Raji (cell line): ENCODE results near the gene CTNNA1.

ENCODE experiments used
- POLR2A ChIP-seq: IDR thresholded peaks from 2 replicates; pipeline ENCODE4 v1.6.1; 2011; ENCODE audit warnings: low read depth, low read length, control low read depth; ENCODE audit not compliant: insufficient read depth

The CTNNA1 gene

DNA sequence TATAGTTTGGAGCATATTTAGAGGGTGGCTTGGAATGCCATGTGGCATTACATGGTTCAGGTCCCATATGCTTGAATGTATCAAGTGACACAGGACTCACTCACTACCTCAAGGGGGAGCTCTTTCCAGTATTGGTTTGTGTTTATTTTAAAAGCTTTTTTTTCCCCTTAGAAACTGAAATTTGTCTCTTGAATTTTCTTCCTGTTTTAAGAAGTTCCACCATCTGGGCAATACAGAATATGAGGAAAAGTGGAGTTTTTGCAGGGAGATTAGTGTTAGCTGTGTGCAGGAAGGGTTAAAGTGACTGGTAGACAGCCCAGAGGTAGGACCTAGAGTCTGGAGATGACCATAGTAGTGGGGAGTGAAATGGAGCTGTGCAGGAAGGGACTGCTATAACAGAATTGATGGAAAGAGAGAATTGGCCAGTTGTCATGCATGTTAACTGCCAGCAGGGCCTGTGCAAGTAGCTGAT is 36.6 kb downstream of the CTNNA1 start:
- TF ChIP-seq POLR2A, result no peak

DNA sequence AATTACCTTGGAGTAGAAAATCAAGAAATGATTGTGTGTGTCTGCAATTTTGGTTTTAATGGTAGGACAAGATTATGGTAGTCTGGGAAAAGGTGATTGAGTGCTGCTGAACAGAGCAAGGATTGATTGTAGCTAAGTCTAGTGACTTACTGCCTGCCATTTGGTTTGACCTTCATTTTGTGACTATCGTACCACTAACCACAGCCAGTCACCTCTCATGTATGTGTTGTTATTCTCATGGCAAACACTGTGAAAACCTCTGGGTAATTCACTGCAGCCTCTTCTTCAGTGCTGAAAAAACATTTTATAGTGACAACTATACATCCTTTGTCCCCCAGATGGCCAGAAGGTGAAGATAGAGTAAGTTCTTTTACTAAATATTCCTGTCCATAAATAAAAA is 37.5 kb downstream of the CTNNA1 start:
- TF ChIP-seq POLR2A, result no peak

GRCh38 chr5:138792195-138792790 is 39.1 kb downstream of the CTNNA1 start:
- no peak for TF ChIP-seq POLR2A

- no peak for TF ChIP-seq POLR2A
Measured at GRCh38 chr5:138793575-138793974, 40.4 kb downstream of the CTNNA1 start.

DNA sequence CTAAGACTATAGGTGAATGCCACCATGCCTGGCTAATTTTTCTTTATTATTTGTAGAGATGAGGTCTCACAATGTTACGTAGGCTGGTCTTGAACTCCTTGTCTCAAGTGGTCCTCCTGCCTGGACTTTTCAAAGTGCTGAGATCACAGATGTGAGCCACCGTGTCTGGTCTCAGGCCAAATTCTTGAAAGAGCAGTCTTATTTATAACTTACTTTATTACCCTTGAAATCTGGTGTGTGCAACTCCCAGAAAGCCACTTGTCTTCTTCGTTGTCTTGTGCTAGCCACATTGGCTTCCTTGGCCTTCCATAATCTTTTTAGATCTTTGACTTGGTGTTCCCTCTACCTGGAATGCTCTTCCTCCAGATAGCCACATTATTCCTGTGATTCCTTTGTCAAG is 50.1 kb downstream of the CTNNA1 start:
- no peak for TF ChIP-seq POLR2A

DNA sequence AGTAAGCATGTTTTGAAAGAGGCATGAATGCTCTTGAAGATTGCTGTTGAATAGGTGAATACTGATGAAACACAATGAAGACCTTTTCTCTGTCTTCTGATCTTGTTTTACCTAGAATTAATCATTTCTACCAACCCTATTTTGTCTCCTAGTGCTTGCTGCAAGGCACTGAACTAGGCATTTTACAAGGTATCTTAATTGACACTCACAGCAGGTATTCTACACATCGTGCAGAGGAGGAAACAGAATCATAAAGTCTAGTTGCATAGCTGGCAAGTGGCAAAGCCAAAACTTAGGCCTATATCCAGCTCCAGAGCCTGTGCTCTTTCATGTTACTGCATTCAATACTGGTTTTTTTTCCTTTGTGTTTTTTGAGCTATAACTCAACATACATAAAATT is 50.7 kb downstream of the CTNNA1 start:
- TF ChIP-seq POLR2A, result no peak

- TF ChIP-seq POLR2A, result no peak
Measured at GRCh38 chr5:138805096-138805495, 51.9 kb downstream of the CTNNA1 start.

GRCh38 chr5:138807182-138807581 is 54.0 kb downstream of the CTNNA1 start:
- TF ChIP-seq POLR2A, result no peak

- no peak for TF ChIP-seq POLR2A
Measured at GRCh38 chr5:138809391-138809790, 56.2 kb downstream of the CTNNA1 start.

DNA sequence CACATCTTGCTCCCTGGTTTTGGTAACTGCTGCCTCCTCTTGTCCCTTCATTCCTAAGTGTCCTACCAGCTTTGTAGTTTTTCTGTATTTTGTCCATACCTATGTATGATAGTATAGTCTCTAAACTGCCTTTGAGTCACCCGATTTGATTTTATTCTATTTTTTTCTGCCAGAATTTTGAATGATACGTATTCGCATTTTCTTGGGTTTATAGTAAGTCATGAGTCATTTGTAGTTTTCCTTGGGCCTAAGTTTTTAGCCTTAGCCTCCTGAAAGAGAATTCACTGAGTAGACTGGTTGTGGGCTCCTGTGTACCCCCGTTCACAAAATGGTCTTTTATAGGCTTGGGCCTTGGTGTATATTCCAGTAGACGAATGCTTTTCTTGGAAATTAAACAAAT is 62.3 kb downstream of the CTNNA1 start:
- TF ChIP-seq POLR2A, result no peak

DNA sequence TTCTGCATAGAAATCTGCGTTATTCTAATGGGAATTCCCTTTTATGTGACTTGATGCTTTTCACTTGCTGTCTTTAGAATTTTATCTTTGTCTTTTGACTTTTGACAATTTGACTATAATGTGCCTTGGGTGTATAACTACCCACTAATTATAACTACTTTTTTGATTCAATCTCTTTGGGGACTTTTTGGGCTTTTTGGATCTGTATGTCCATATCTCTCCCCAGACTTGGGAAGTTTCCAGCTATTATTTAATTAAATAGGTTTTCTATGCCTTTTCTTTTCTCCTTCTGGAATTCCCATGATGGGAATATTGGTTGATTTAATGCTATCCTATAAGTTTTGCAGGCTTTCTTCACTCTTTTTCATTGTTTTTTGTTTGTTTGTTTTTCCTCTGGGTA is 64.0 kb downstream of the CTNNA1 start:
- TF ChIP-seq POLR2A, result no peak

DNA sequence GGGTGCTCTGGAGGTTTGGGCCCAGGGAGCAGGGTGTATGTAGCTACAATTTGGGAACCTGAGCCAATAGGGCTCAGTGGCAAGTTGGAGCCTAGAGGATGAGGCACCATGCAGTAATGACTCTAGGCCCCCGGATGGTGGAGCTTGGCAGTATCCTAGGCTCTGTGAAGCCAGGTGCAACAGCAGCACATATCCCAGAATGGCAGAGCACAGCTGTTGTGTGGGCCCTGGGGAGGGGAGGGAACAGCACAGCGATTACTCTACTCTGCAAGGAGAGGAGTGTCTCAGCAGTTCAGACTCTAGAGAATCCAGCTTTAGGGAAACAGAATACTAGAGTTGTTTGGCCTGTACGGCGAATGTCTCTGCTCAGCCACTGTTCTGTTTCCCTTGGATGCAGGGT is 65.9 kb downstream of the CTNNA1 start:
- TF ChIP-seq POLR2A, result no peak

DNA sequence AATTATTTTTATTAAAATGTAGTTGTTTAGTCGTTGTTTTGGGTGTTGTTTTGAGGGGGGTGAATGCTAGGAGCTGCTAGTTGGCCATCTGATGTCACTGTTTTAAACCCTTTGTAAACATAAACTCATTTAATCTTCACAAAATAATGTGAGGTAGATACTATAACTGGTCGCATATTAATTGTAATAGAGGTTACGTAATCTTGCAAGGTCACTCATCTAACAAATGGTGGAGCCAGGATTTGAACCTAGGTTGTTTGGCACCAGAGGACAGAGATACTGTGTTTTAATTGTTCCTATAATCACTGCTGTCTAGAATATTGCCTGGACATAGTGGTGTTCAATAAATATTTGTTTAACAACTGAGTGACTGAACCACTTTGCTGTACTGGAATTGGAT is 67.5 kb downstream of the CTNNA1 start:
- TF ChIP-seq POLR2A, result no peak

- TF ChIP-seq POLR2A, result no peak
Measured at GRCh38 chr5:138824516-138824915, 71.3 kb downstream of the CTNNA1 start.

- TF ChIP-seq POLR2A, result no peak
Measured at GRCh38 chr5:138824924-138825863, 72.0 kb downstream of the CTNNA1 start.

GRCh38 chr5:138828556-138828955 is 75.3 kb downstream of the CTNNA1 start:
- no peak for TF ChIP-seq POLR2A
